HepG2 (cell line): ENCODE results near the gene NBEA. TPM values are rescaled to one million over a fixed set of nuclear protein-coding genes. Genes with fewer than 3 reads are reported as not detected.

Experiments used
- ATAC-seq: fragments of 200-7000 bp; cut with Tn5 transposase; 3 replicates; pipeline ENCODE4 v1.9.1; 2020; ENCODE audit warnings: mild to moderate bottlenecking, moderate library complexity
- BruUV-seq: library from RNA; stranded (reverse); fragments of 400-500 nt; replicated peaks from 2 replicates; lab custom pipeline; 2021; lab: Mats Ljungman, UMichigan
- CTCF ChIA-PET: fragments of 300-600 bp; formaldehyde crosslinking; extraction: SDS; loops from one replicate; lab custom pipeline; 2021; ENCODE audit warnings: low total read pairs, inconsistent platforms, low intra/inter-chr PET ratio; lab: Yijun Ruan, JAX
- POLR2A ChIA-PET: fragments of 350-600 bp; sonication (Branson Sonifier 250); formaldehyde crosslinking; loops from one replicate; lab custom pipeline; 2020; ENCODE audit warnings: antibody characterized with exemption, inconsistent platforms; lab: Yijun Ruan, JAX
- DNase-seq: peaks from one replicate; pipeline ENCODE4 v3.0.0-alpha.2; 2015; ENCODE audit warnings: low spot score
- FAIRE-seq: peaks from 3 replicates; lab custom pipeline; 2011; peaks lifted over from hg19 to GRCh38; lab: Jason Lieb, UNC
- H2AFZ ChIP-seq: one replicate; pipeline ENCODE4 v1.6.1; 2011; ENCODE audit warnings: low read length, inconsistent platforms
- H3K27ac ChIP-seq: fragments of 300-600 bp; 3 replicates; pipeline ENCODE4 v1.8.0; 2011; ENCODE audit warnings: mixed run types, mild to moderate bottlenecking, mixed read lengths, low read length, inconsistent platforms; ENCODE audit not compliant: insufficient read depth; ENCODE audit errors: extremely low read length
- H3K27me3 ChIP-seq, 2 experiments: fragments of 200-600 bp in 1 of 2; 2 replicates in 1 of 2; 3 replicates in 1 of 2; pipeline versions ENCODE4 v1.6.0 to v1.8.0; 2011; ENCODE audit warnings: low read length in 2 of 2, mild to moderate bottlenecking in 2 of 2, moderate library complexity in 2 of 2, inconsistent platforms in 1 of 2; ENCODE audit not compliant: insufficient read depth in 2 of 2, control insufficient read depth in 1 of 2
- H3K36me3 ChIP-seq, 2 experiments: fragments of 200-600 bp in 1 of 2; replicated peaks in 1 of 2; 2 replicates in 1 of 2; 3 replicates in 1 of 2; pipeline versions ENCODE4 v1.5.1 to v1.8.0; 2011; ENCODE audit warnings: low read length in 2 of 2, inconsistent platforms in 1 of 2; ENCODE audit not compliant: insufficient read depth in 2 of 2, control insufficient read depth in 1 of 2
- H3K4me1 ChIP-seq: 2 replicates; pipeline ENCODE4 v1.5.1; 2012; ENCODE audit warnings: low read length, inconsistent platforms; ENCODE audit not compliant: insufficient read depth
- H3K4me2 ChIP-seq: 2 replicates; pipeline ENCODE4 v1.6.0; 2011; ENCODE audit warnings: low read depth, low read length, inconsistent platforms
- H3K4me3 ChIP-seq, 3 experiments: fragments of 200-600 bp in 1 of 3; sonication (generic), shearing (Covaris generic) in 1 of 3; replicated peaks in 1 of 3; 2 replicates each; pipeline ENCODE4 v1.5.1; 2011 to 2016; ENCODE audit warnings: low read length in 3 of 3, inconsistent platforms in 2 of 3, low read depth in 2 of 3, mild to moderate bottlenecking in 2 of 3, control low read depth in 1 of 3, mixed read lengths in 1 of 3; ENCODE audit not compliant: insufficient read depth in 1 of 3
- H3K79me2 ChIP-seq: one replicate; pipeline ENCODE4 v1.6.1; 2011; ENCODE audit warnings: low read length, inconsistent platforms; ENCODE audit not compliant: insufficient read depth
- H3K9ac ChIP-seq: 2 replicates; pipeline ENCODE4 v1.6.0; 2011; ENCODE audit warnings: mild to moderate bottlenecking, low read depth, low read length, inconsistent platforms; ENCODE audit not compliant: insufficient read depth
- H3K9me3 ChIP-seq: 2 replicates; pipeline ENCODE4 v1.5.1; 2012; ENCODE audit warnings: mild to moderate bottlenecking, low read length
- H4K20me1 ChIP-seq: 2 replicates; pipeline ENCODE4 v1.6.0; 2011; ENCODE audit warnings: inconsistent platforms, mild to moderate bottlenecking, low read length, moderate library complexity; ENCODE audit not compliant: insufficient read depth
- NFIB ChIP-seq: sonication (generic); formaldehyde crosslinking; IDR thresholded peaks from 2 replicates; pipeline ENCODE4 v1.9.0; 2021; ENCODE audit warnings: missing genetic modification reagents, mild to moderate bottlenecking, borderline replicate concordance
- RXRB ChIP-seq: IDR thresholded peaks from 2 replicates; pipeline ENCODE4 v1.6.1; 2016; ENCODE audit warnings: borderline replicate concordance, missing genetic modification reagents, missing compliant biosample characterization
- TAF1 ChIP-seq: sonication (generic); formaldehyde crosslinking; IDR thresholded peaks from 2 replicates; pipeline ENCODE4 v1.4.0; 2020; ENCODE audit warnings: missing genetic modification reagents
- ZFYVE20 ChIP-seq: sonication (generic); formaldehyde crosslinking; IDR thresholded peaks from 2 replicates; pipeline ENCODE4 v1.8.0; 2023; ENCODE audit warnings: low read depth, mild to moderate bottlenecking, moderate library complexity, missing genetic modification reagents, borderline replicate concordance
- ZMAT3 ChIP-seq: sonication (generic); formaldehyde crosslinking; conservative IDR thresholded peaks from 2 replicates; pipeline ENCODE4 v1.7.0; 2021; ENCODE audit warnings: missing genetic modification reagents
- ZNF230 ChIP-seq: sonication (generic); formaldehyde crosslinking; IDR thresholded peaks from 2 replicates; pipeline ENCODE4 v1.4.0; 2020; ENCODE audit warnings: mild to moderate bottlenecking, missing genetic modification reagents
- ZNF570 ChIP-seq: sonication (generic); formaldehyde crosslinking; IDR thresholded peaks from 2 replicates; pipeline ENCODE4 v1.4.0; 2020; ENCODE audit warnings: mild to moderate bottlenecking, missing genetic modification reagents, borderline replicate concordance
- ZNF841 ChIP-seq: sonication (generic); formaldehyde crosslinking; IDR thresholded peaks from 2 replicates; pipeline ENCODE4 v1.8.1; 2023; ENCODE audit warnings: missing genetic modification reagents, borderline replicate concordance
- WGBS: methylation state at CpG from one replicate; pipeline ENCODE4 v1.1.6; 2017; ENCODE audit warnings: low lambda C conversion rate; 5-methylcytosine and 5-hydroxymethylcytosine counted together
- in situ Hi-C: cut with HindIII; loops from 2 replicates; pipeline ENCODE4 v1.10.0; 2017; ENCODE audit warnings: low pct_unique_long_range_greater_than_20kb; ENCODE audit not compliant: extremely low pct_ligation_motif_present
- intact Hi-C: fragments of 100-400 bp; cut with micrococcal nuclease; formaldehyde crosslinking; loops from one replicate; pipeline ENCODE4 v1.10.0; 2022; ENCODE audit not compliant: unreplicated experiment
- polyA plus RNA-seq, 8 experiments: library from polyadenylated mRNA; depleted of rRNA in 3 of 8; stranded (reverse) in 7 of 8; unstranded in 1 of 8; fragments of >200 nt; fragmentation: Illumina TruSeq in 4 of 8; extraction: Trizol in 4 of 8; gene quantifications; 2 replicates each; pipeline versions ENCODE4 v1.2.1 to v1.2.3, GENCODE V29; 2011 to 2016; ENCODE audit warnings: low read depth in 4 of 8, missing spikeins in 1 of 8, mixed read lengths in 1 of 8; ENCODE audit not compliant: insufficient read depth in 1 of 8
- total RNA-seq, 5 experiments: library from RNA; depleted of rRNA; stranded (reverse); fragments of >200 nt; fragmentation: Illumina TruSeq; extraction: Trizol; gene quantifications; 2 replicates each; pipeline ENCODE4 v1.2.3, GENCODE V29; 2016; ENCODE audit warnings: low read depth in 1 of 5
- TF ChIP-seq, protein P1 (sequence below): sonication (generic); formaldehyde crosslinking; IDR thresholded peaks from 2 replicates; pipeline ENCODE4 v1.8.0; 2022; ENCODE audit warnings: mild to moderate bottlenecking, missing genetic modification reagents; ENCODE audit not compliant: insufficient replicate concordance
- TF ChIP-seq, protein P2 (sequence below), 2 experiments: IDR thresholded peaks; 2 replicates each; pipeline ENCODE4 v1.6.1; 2011 to 2012; ENCODE audit warnings: low read length in 2 of 2, borderline replicate concordance in 1 of 2, low read depth in 1 of 2, mild to moderate bottlenecking in 1 of 2, moderate library complexity in 1 of 2

NBEA gene
- total and polyA plus RNA-seq, 2 of the 13 experiments (the other 11 are each of a cell fraction or from before 2014, with no cell fraction given), result 2.7 to 2.8 TPM

DNA sequence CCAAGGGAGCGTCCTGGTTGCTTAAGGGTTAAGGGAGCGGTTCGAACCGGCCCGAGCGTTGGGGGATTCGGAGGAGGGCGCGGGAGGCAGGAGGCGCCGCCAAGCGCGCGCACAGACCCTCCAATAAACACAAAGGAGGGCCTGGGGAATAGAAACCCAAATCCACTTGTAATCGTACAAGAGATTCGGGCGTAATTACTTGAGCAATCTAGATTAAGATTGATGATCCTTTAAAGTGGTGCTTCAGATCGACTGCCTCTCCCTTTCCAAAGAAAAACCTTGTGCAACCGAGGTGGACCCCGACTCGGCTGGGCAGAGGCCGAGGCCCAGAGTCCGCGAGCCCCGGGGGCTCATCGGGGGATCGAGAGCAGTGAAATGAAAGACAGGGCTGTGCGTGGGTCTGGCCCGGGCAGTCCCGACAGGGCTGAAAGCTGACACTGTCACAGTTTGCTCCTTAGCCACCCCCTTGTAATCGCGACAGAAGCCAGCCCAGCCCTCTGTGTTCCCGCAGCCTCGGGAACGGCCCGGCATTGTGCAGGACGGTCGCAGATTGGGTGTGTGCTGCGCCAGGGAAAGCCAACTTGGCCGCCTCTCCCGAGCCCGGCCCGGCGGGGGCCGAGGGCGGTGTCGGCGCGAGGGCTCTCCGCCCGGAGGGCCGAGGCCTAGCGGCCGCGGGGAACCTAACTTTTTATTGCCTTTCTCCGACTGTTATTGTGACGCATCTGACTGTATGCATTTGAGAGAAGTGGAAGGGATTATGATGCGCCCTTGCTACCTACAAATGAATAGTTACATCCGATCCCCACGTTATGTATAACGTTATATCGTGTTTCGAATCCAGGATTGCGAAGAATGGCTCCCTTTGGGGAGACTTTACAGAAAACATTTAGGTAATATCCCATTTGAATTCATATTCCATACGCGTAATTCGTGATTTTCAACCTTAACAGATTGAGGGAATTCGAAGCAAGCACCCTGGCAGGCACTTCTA is 528.9 kb downstream of the NBEA start:
- FAIRE-seq (no peak), ATAC-seq (no peak), DNase-seq (no peak)
- intact Hi-C loops, result no loop called here
- Histone ChIP-seq H3K4me3 (no peak overlapping the region), H3K79me2 (no peaks in the 10 kb centered on the region), H3K27ac (no peak overlapping the region), H3K4me2 (no peak overlapping the region), H3K36me3 (no peaks in the 10 kb centered on the region), H4K20me1 (no peaks in the 10 kb centered on the region), H3K4me1 (no peaks in the 10 kb centered on the region), H3K27me3 (no peaks in the 10 kb centered on the region; a peak in 1 of 5 replicates), H3K9ac (no peak overlapping the region), H3K9me3 (no peaks in the 10 kb centered on the region), H2AFZ (no peak overlapping the region)
- no TSS peak for BruUV-seq
- 65% methylated on average over 49 of the region's 68 CpGs for WGBS
- TF ChIP-seq ZFYVE20 (CRISPR knock-in tag), result no peak
- TF ChIP-seq NFIB (CRISPR knock-in tag), result no peak
- TF ChIP-seq ZNF570 (CRISPR knock-in tag), result no peak
- no peak for TF ChIP-seq ZMAT3
- TF ChIP-seq, protein P1, sequence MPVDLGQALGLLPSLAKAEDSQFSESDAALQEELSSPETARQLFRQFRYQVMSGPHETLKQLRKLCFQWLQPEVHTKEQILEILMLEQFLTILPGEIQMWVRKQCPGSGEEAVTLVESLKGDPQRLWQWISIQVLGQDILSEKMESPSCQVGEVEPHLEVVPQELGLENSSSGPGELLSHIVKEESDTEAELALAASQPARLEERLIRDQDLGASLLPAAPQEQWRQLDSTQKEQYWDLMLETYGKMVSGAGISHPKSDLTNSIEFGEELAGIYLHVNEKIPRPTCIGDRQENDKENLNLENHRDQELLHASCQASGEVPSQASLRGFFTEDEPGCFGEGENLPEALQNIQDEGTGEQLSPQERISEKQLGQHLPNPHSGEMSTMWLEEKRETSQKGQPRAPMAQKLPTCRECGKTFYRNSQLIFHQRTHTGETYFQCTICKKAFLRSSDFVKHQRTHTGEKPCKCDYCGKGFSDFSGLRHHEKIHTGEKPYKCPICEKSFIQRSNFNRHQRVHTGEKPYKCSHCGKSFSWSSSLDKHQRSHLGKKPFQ, result no peak
- TF ChIP-seq ZNF841, result no peak
- TF ChIP-seq RXRB, result no peak
- TF ChIP-seq TAF1, result no peak
- TF ChIP-seq, protein P2, sequence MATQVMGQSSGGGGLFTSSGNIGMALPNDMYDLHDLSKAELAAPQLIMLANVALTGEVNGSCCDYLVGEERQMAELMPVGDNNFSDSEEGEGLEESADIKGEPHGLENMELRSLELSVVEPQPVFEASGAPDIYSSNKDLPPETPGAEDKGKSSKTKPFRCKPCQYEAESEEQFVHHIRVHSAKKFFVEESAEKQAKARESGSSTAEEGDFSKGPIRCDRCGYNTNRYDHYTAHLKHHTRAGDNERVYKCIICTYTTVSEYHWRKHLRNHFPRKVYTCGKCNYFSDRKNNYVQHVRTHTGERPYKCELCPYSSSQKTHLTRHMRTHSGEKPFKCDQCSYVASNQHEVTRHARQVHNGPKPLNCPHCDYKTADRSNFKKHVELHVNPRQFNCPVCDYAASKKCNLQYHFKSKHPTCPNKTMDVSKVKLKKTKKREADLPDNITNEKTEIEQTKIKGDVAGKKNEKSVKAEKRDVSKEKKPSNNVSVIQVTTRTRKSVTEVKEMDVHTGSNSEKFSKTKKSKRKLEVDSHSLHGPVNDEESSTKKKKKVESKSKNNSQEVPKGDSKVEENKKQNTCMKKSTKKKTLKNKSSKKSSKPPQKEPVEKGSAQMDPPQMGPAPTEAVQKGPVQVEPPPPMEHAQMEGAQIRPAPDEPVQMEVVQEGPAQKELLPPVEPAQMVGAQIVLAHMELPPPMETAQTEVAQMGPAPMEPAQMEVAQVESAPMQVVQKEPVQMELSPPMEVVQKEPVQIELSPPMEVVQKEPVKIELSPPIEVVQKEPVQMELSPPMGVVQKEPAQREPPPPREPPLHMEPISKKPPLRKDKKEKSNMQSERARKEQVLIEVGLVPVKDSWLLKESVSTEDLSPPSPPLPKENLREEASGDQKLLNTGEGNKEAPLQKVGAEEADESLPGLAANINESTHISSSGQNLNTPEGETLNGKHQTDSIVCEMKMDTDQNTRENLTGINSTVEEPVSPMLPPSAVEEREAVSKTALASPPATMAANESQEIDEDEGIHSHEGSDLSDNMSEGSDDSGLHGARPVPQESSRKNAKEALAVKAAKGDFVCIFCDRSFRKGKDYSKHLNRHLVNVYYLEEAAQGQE (IDR thresholded peaks at IDR 0.05; ENCODE audit: borderline replicate concordance in 1 of 2, low read depth in 1 of 2, low read length in 2 of 2), result no peak
- TF ChIP-seq ZNF230 (CRISPR knock-in tag), result no peak
- in situ Hi-C loops, result no loop called here
- CTCF ChIA-PET, result no interaction called here
- POLR2A ChIA-PET, result no interaction called here
